Measurements from ENCODE around the gene LYZL6.

The LYZL6 gene, protein sequence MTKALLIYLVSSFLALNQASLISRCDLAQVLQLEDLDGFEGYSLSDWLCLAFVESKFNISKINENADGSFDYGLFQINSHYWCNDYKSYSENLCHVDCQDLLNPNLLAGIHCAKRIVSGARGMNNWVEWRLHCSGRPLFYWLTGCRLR

DNA sequence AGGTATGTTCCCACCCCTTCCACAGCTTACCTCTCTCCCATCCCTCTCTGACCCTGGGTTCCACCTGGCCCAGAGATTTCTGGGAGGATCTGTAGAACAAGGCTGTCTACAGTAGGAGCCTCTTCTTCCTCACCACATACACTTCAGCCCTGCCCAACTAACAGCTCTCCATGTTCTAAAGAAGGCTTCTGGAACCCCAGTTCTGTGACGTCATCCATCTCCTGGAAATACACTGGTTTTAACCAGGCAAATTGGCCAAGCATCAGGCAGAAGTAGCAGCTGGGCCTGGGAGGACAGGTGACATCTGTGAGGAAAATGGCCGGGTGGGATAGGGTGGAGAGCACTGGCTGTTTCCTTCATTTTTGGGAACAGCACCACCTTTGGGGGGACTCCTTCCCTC lies at the start of gene LYZL6:
Gene LYZL6 (minus strand): TSS at position 177 of the 400 bp plus-strand sequence. CDS start 4,357 bp downstream, outside the sequence.
- no peaks in the 10 kb centered on the region for H3K9me3 ChIP-seq (ENCODE audit: insufficient read depth, low read length, severe bottlenecking)
- no peak within 1 kb of the TSS for H3K4me2 ChIP-seq (ENCODE audit: insufficient read depth, low read length)
- H3K27ac ChIP-seq (ENCODE audit: low read length), result no peak within 1 kb of the TSS
- ATAC-seq (ENCODE audit: insufficient read depth, low read depth) (no peak), DNase-seq (no peak)
- no peaks in the 10 kb centered on the region for H4K20me1 ChIP-seq (ENCODE audit: insufficient read depth, low read length)
- H2AFZ ChIP-seq (ENCODE audit: low read depth, low read length), result no peak within 1 kb of the TSS
- no peak within 1 kb of the TSS for H3K9ac ChIP-seq (ENCODE audit: low read depth, low read length)
- no peaks in the 10 kb centered on the region for H3K36me3 ChIP-seq (ENCODE audit: insufficient read depth, low read length)
- H3K27me3 ChIP-seq (ENCODE audit: insufficient read depth, low read length, poor library complexity), result no peaks in the 10 kb centered on the region
- TF ChIP-seq EZH2 (IDR thresholded peaks at IDR 0.05; ENCODE audit: borderline replicate concordance, low read depth, low read length, severe bottlenecking), result no peak
- TF ChIP-seq, protein P1, sequence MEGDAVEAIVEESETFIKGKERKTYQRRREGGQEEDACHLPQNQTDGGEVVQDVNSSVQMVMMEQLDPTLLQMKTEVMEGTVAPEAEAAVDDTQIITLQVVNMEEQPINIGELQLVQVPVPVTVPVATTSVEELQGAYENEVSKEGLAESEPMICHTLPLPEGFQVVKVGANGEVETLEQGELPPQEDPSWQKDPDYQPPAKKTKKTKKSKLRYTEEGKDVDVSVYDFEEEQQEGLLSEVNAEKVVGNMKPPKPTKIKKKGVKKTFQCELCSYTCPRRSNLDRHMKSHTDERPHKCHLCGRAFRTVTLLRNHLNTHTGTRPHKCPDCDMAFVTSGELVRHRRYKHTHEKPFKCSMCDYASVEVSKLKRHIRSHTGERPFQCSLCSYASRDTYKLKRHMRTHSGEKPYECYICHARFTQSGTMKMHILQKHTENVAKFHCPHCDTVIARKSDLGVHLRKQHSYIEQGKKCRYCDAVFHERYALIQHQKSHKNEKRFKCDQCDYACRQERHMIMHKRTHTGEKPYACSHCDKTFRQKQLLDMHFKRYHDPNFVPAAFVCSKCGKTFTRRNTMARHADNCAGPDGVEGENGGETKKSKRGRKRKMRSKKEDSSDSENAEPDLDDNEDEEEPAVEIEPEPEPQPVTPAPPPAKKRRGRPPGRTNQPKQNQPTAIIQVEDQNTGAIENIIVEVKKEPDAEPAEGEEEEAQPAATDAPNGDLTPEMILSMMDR (IDR thresholded peaks at IDR 0.05; ENCODE audit: borderline replicate concordance, extremely low read depth, low read length, poor library complexity, severe bottlenecking), result no peak
- no peaks in the 10 kb centered on the region for H3K79me2 ChIP-seq (ENCODE audit: insufficient read depth, low read length)
- no peak within 1 kb of the TSS for H3K4me3 ChIP-seq (ENCODE audit: low read depth in 1 of 2, low read length in 2 of 2)
- peaks cover 7% of the 10 kb centered on the region; the same call in 1 of the 2 replicates for H3K4me1 ChIP-seq (ENCODE audit: insufficient read depth, low read length)

DNA sequence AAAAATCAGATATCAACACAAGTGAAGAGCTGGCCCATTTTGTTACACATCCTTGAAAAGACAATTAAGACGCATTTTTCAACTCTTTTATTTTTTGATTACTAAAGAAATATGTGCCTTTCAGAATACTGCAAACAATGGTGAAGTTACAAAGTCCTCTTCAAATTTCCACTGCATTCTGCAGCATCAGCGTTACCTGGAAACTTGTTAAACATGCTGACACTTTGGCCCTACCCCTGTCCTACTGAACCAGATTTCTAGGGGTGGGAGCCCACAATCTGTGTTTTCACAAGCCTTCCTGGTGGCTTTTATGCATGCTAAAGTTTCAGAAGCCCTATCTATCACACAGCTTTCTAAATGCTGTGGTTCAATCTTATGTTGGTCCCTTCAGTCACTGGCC lies 47.6 kb upstream of the LYZL6 start:
- no peak for DNase-seq
- H2AFZ ChIP-seq (ENCODE audit: low read depth, low read length), result no peak overlapping the region
- H3K27me3 ChIP-seq (ENCODE audit: insufficient read depth, low read length, poor library complexity), result no peaks in the 10 kb centered on the region
- H3K27ac ChIP-seq (ENCODE audit: low read length), result no peak overlapping the region
- H3K4me3 ChIP-seq (ENCODE audit: low read depth in 1 of 2, low read length in 2 of 2), result no peak overlapping the region
- H3K4me1 ChIP-seq (ENCODE audit: insufficient read depth, low read length), result no peaks in the 10 kb centered on the region
- no peaks in the 10 kb centered on the region for H4K20me1 ChIP-seq (ENCODE audit: insufficient read depth, low read length)
- no peak overlapping the region for H3K9ac ChIP-seq (ENCODE audit: low read depth, low read length)
- H3K4me2 ChIP-seq (ENCODE audit: insufficient read depth, low read length), result no peak overlapping the region
- no peaks in the 10 kb centered on the region for H3K79me2 ChIP-seq (ENCODE audit: insufficient read depth, low read length)
- H3K9me3 ChIP-seq (ENCODE audit: insufficient read depth, low read length, severe bottlenecking), result peaks cover 6% of the 10 kb centered on the region
- no peaks in the 10 kb centered on the region for H3K36me3 ChIP-seq (ENCODE audit: insufficient read depth, low read length)
- TF ChIP-seq, protein P1 (IDR thresholded peaks at IDR 0.05; ENCODE audit: borderline replicate concordance, extremely low read depth, low read length, poor library complexity, severe bottlenecking), result no peak
- TF ChIP-seq EZH2 (IDR thresholded peaks at IDR 0.05; ENCODE audit: borderline replicate concordance, low read depth, low read length, severe bottlenecking), result no peak
- ATAC-seq (ENCODE audit: insufficient read depth, low read depth), result no peak

DNA sequence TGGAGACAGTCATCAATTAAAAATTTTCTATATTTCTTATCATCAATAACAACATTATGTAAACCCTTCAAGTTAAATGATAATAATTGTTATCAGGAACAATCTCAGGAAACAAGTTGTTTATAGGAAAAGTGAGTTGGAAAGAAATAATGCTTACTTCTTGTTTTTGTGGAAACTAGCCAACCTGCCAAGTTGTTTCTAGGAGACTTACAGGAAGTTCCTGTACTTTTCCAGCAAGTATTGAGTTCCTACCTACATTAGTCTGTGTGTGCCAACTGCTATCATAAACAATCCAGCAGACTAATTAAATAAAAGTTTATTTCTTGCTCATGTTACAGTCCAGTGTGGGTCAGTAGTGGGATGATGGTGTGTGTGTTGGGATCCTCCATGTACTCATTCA lies 44.7 kb upstream of the LYZL6 start:
- Histone ChIP-seq H3K79me2 (ENCODE audit: insufficient read depth, low read length) (no peaks in the 10 kb centered on the region), H3K27ac (ENCODE audit: low read length) (no peak overlapping the region), H3K9me3 (ENCODE audit: insufficient read depth, low read length, severe bottlenecking) (peaks cover 6% of the 10 kb centered on the region), H3K9ac (ENCODE audit: low read depth, low read length) (no peak overlapping the region), H3K36me3 (ENCODE audit: insufficient read depth, low read length) (no peaks in the 10 kb centered on the region), H3K4me2 (ENCODE audit: insufficient read depth, low read length) (no peak overlapping the region), H3K4me3 (ENCODE audit: low read depth in 1 of 2, low read length in 2 of 2) (no peak overlapping the region), H3K4me1 (ENCODE audit: insufficient read depth, low read length) (no peaks in the 10 kb centered on the region), H2AFZ (ENCODE audit: low read depth, low read length) (no peak overlapping the region), H4K20me1 (ENCODE audit: insufficient read depth, low read length) (no peaks in the 10 kb centered on the region), H3K27me3 (ENCODE audit: insufficient read depth, low read length, poor library complexity) (no peaks in the 10 kb centered on the region)
- TF ChIP-seq EZH2 (IDR thresholded peaks at IDR 0.05; ENCODE audit: borderline replicate concordance, low read depth, low read length, severe bottlenecking), result no peak
- TF ChIP-seq, protein P1 (IDR thresholded peaks at IDR 0.05; ENCODE audit: borderline replicate concordance, extremely low read depth, low read length, poor library complexity, severe bottlenecking), result no peak
- DNase-seq (no peak), ATAC-seq (ENCODE audit: insufficient read depth, low read depth) (no peak)
